ENCODE data around the gene TLCD1. TPM values are rescaled to one million over a fixed set of nuclear protein-coding genes. Genes with fewer than 3 reads are reported as not detected.

TLCD1 gene
- total RNA-seq, 1 donor from 2014 or later, result 11.1 TPM

GRCh38 chr17:28714281-28714680 lies 11.8 kb downstream of the TLCD1 start:
- no peak for DNase-seq (ENCODE audit: low read depth)

DNA sequence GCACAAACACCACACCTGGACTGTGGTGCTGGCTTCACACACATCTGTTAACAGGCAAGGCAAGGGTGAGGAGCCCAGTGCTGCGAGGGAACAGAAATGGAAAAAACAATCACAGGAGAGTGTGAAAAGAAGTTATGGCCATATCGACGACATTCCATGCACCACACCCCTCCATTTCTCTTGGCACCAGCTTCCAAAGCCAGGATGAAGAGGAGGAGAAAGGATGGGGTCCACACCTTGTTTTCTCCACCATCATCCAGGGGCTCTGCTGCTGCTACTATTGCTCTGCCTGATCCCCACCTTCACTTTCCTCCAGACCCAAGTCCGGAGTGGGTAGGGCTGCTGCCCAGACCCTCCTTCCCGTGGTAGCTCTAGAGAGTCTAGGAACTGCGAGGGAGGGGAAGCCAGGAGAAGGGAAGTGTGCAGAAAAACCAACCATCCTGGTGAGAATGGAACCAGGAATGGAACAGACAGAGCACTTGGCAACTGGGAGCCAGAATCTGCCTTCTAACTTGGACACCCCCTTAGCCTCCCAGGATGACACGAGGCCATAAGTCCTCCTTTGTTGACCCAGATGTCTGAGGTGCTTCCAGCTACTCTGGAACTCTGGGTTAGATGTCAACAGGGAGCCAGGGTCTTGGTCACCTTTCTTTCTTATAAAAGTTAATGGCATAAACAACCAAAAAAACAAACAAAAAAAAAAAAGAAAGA lies 13.2 kb downstream of the TLCD1 start:
- DNase-seq (ENCODE audit: low read depth), result no peak

- no peak for DNase-seq (ENCODE audit: low read depth)
Observed at GRCh38 chr17:28712032-28712704, 13.9 kb downstream of the TLCD1 start.

DNA sequence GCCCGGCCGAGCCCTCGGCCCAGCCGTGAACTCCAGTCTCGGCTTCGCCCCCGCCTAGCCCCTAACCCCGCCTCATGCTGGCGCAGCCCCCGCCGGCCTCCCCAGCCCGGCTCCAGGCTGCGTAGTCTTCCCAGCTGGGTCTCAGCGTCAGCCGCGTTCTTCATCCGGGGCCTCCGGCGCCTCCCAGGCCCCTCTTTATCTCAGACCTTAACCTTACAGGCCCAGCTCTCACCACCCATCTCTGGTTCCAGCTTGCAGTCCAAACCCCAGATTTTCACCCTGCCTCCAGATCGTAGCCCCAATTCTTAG lies 14.4 kb downstream of the TLCD1 start, which contains the start of gene PROCA1:
Gene PROCA1 (minus strand): TSS at position 166 of the 309 bp plus-strand sequence. CDS start 228 bp downstream, outside the sequence.
- DNase-seq (ENCODE audit: low read depth), result no peak

- DNase-seq (ENCODE audit: low read depth), result peak; percentile 90
Observed at GRCh38 chr17:28710861-28711722, 14.9 kb downstream of the TLCD1 start.

- DNase-seq (ENCODE audit: low read depth), result no peak
Observed at GRCh38 chr17:28707339-28707720, 18.7 kb downstream of the TLCD1 start.

DNA sequence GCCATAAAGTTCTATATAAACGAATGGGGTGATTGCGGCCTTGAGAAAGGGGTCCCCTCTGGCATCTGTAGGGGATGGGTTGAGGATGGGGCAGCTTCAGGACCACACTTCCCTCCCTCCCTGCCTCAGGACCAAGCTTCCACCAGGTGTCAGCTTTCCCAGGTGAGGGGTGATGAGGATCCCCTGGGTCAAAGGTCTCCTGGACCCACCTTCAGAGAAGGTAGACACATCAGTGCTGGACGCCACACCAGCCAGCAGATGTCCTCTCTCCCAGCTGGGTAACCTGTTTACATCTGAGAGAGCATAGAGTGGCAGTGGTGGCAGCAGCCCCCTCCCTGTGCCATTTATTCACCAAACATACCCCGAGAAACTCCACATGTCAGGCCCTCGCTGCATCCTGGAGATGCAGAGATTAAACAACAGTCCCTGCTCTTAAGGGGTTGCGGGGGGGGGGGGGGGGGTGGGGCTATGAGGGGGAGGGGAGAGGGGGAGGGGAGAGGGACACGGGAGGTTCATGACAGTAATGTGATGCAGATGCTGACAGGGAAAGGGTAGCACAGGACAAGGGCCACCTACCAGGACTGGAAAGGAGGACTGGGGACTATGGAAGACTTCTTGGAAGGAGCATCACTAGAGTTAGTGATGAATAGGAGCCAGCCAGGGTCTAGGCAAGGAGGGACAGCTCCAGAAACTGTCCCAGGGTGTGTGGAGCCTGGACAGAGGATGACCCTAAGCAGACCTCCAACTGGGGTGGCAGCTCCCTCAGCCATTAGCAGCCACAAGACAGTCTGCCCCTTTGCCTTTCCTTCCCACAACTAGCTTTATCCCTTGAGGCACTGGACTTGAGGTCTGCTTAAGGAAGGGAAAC lies 19.3 kb downstream of the TLCD1 start:
- DNase-seq (ENCODE audit: low read depth), result no peak

- no peak for DNase-seq (ENCODE audit: low read depth)
Observed at GRCh38 chr17:28705728-28706334, 20.2 kb downstream of the TLCD1 start.

- DNase-seq (ENCODE audit: low read depth), result no peak
Observed at GRCh38 chr17:28705074-28705659, 20.9 kb downstream of the TLCD1 start.

- no peak for DNase-seq (ENCODE audit: low read depth)
Observed at GRCh38 chr17:28704219-28704858, 21.7 kb downstream of the TLCD1 start.

- no peak for DNase-seq (ENCODE audit: low read depth)
Observed at GRCh38 chr17:28703552-28704218, 22.3 kb downstream of the TLCD1 start.

- DNase-seq (ENCODE audit: low read depth), result no peak
Observed at GRCh38 chr17:28702752-28703150, 23.3 kb downstream of the TLCD1 start.

- DNase-seq (ENCODE audit: low read depth), result peak; percentile 65
Observed at GRCh38 chr17:28702026-28702751, 23.8 kb downstream of the TLCD1 start.

- DNase-seq (ENCODE audit: low read depth), result no peak
Observed at GRCh38 chr17:28700830-28701492, 25.1 kb downstream of the TLCD1 start.

- DNase-seq (ENCODE audit: low read depth), result no peak
Observed at GRCh38 chr17:28700278-28700677, 25.8 kb downstream of the TLCD1 start.

- no peak for DNase-seq (ENCODE audit: low read depth)
Observed at GRCh38 chr17:28698253-28698941, 27.6 kb downstream of the TLCD1 start.

GRCh38 chr17:28693869-28694268 lies 32.2 kb downstream of the TLCD1 start:
- DNase-seq (ENCODE audit: low read depth), result no peak
